ENCODE measurements around the gene ESF1. TPM values are rescaled to one million over a fixed set of nuclear protein-coding genes. Genes with fewer than 3 reads are reported as not detected.

ESF1 gene
- total and polyA plus RNA-seq, 9 of the 15 experiments (the other 6 are each of a cell fraction or from before 2014, with no cell fraction given), result 7.0 to 30.4 (median 18.6) TPM

- TF ChIP-seq PBX2 (CRISPR knock-in tag; IDR thresholded peaks at IDR 0.05; ENCODE audit: low read depth) (no peak), PBX2 (tag; conservative IDR thresholded peaks at IDR 0.05; ENCODE audit: low read depth) (no peak), CXXC5 (CRISPR knock-in tag; IDR thresholded peaks at IDR 0.05) (no peak)
These were observed 28.2 kb downstream of the ESF1 start (continued) for GRCh38 chr20:13756551-13756950.

- H3K36me3 ChIP-seq (ENCODE audit: control insufficient read depth, insufficient read depth, low read length), result peaks cover 68% of the 10 kb centered on the region; the same call in 2 of the 3 replicates
These were observed 28.9 kb downstream of the ESF1 start for GRCh38 chr20:13755809-13756208.

More at GRCh38 chr20:13755809-13756208, 28.9 kb downstream of the ESF1 start:
- DNase-seq (ENCODE audit: extremely low read depth in 1 of 4, low spot score in 3 of 4) (no peak), FAIRE-seq (no peak), ATAC-seq (no peak)
- no peaks in the 10 kb centered on the region for H4K20me1 ChIP-seq (replicated peaks; ENCODE audit: control insufficient read depth, insufficient read depth, low read length)
- intact Hi-C loops (cut with micrococcal nuclease) (no loop called here), in situ Hi-C loops (cut with MboI) (no loop called here)
- H3K79me2 ChIP-seq (ENCODE audit: control insufficient read depth, insufficient read depth, low read length), result no peaks in the 10 kb centered on the region
- H3K9me1 ChIP-seq (ENCODE audit: control insufficient read depth, insufficient read depth, low read length), result no peaks in the 10 kb centered on the region
- WGBS (ENCODE audit: insufficient coverage, low coverage, missing lambda C conversion rate), result 78% methylated on average over 5 of the region's 5 CpGs
- H3K4me3 ChIP-seq, result no peak overlapping the region
- no peak overlapping the region for H3K27ac ChIP-seq (ENCODE audit: extremely low read depth, low read depth, low read length)
- BruUV-seq (replicated peaks), result no TSS peak
- TF ChIP-seq KDM1A (IDR thresholded peaks at IDR 0.05) (no peak), RFX7 (CRISPR knock-in tag; IDR thresholded peaks at IDR 0.05) (no peak)
- ChIA-PET CTCF (ENCODE audit: low intra/inter-chr PET ratio) (no interaction called here), POLR2A (no interaction called here)
- no peaks in the 10 kb centered on the region for H3K27me3 ChIP-seq (ENCODE audit: control insufficient read depth in 2 of 2, insufficient read depth in 2 of 2, low read length in 2 of 2)
- no peak overlapping the region for H3K9ac ChIP-seq (ENCODE audit: insufficient read depth in 1 of 2, low read depth in 2 of 2, low read length in 2 of 2)
- no peaks in the 10 kb centered on the region for H3K9me3 ChIP-seq (replicated peaks; ENCODE audit: control insufficient read depth, insufficient read depth, low read depth, low read length)
- no peaks in the 10 kb centered on the region for H3K4me1 ChIP-seq (replicated peaks in 1 of 2; ENCODE audit: control insufficient read depth in 2 of 2, insufficient read depth in 2 of 2, low read length in 2 of 2)
- H2AFZ ChIP-seq (ENCODE audit: low read depth, low read length), result no peak overlapping the region
- no peak overlapping the region for H3K4me2 ChIP-seq (ENCODE audit: insufficient read depth, low read length)

All from K562 (cell line).